H1 (cell line): ENCODE data around the gene SLC2A1.
A peak's percentile ranks its signal among the peaks of the same experiment; 100 is the strongest.

ENCODE experiments used
- CHD2 ChIP-seq: IDR thresholded peaks from 2 replicates; pipeline ENCODE4 v1.6.1; 2012; ENCODE audit warnings: low read length, improper control_type of control experiment
- CTCF ChIP-seq, 3 experiments: IDR thresholded peaks; 1 replicate in 2 of 3; 2 replicates in 1 of 3; pipeline versions ENCODE4 v1.5.1 to v1.6.1; 2011; ENCODE audit warnings: low read length in 3 of 3, mild to moderate bottlenecking in 3 of 3, inconsistent platforms in 2 of 3, low read depth in 1 of 3, moderate library complexity in 1 of 3; ENCODE audit not compliant: insufficient read depth in 1 of 3; ENCODE audit errors: control extremely low read depth in 1 of 3
- FOSL1 ChIP-seq: IDR thresholded peaks from 2 replicates; pipeline ENCODE4 v1.6.1; 2011; ENCODE audit warnings: mild to moderate bottlenecking, low read depth, low read length, moderate library complexity; ENCODE audit not compliant: insufficient read depth
- KDM1A ChIP-seq: fragments of 200-600, 300-600 bp; sonication (generic); IDR thresholded peaks from 2 replicates; pipeline ENCODE4 v1.7.1; 2016; ENCODE audit warnings: mild to moderate bottlenecking, low read length, borderline replicate concordance
- KDM4A ChIP-seq: IDR thresholded peaks from one replicate; pipeline ENCODE4 v1.7.1; 2012; ENCODE audit warnings: low read depth, mild to moderate bottlenecking, moderate library complexity, low read length, inconsistent platforms; ENCODE audit not compliant: severe bottlenecking
- MAFK ChIP-seq: IDR thresholded peaks from 2 replicates; pipeline ENCODE4 v1.6.1; 2012; ENCODE audit warnings: low read depth, mild to moderate bottlenecking, improper control_type of control experiment, low read length
- POLR2AphosphoS5 ChIP-seq: IDR thresholded peaks from 2 replicates; pipeline ENCODE4 v1.6.1; 2011; ENCODE audit warnings: low read depth, low read length
- TAF1 ChIP-seq: IDR thresholded peaks from 2 replicates; pipeline ENCODE4 v1.6.1; 2011; ENCODE audit warnings: mild to moderate bottlenecking, low read depth, low read length
- TCF12 ChIP-seq: IDR thresholded peaks from 2 replicates; pipeline ENCODE4 v1.6.1; 2011; ENCODE audit warnings: low read depth, mild to moderate bottlenecking, low read length

- no peak for TF ChIP-seq TCF12
- no peak for TF ChIP-seq KDM4A
- TF ChIP-seq CHD2, result no peak
- no peak for TF ChIP-seq FOSL1
- no peak for TF ChIP-seq MAFK
- no peak for TF ChIP-seq TAF1
- TF ChIP-seq CTCF (IDR thresholded peaks at IDR 0.05; ENCODE audit: control extremely low read depth in 1 of 3, insufficient read depth in 1 of 3, low read depth in 1 of 3, low read length in 3 of 3), result no peak
- TF ChIP-seq POLR2AphosphoS5, result peak; percentile 59
- TF ChIP-seq KDM1A, result no peak
Observed at GRCh38 chr1:42937141-42937696, 21.4 kb downstream of the SLC2A1 start.
